22Rv1 (cell line): ENCODE results near the gene PPP2R5A.

Experiments
- H3K27ac ChIP-seq: fragments of 450-650 bp; 2 replicates; pipeline ENCODE4 v1.5.1; 2017
- CTCF ChIP-seq: fragments of 450-650 bp; IDR thresholded peaks from 2 replicates; pipeline ENCODE4 v1.5.1; 2017; ENCODE audit warnings: mild to moderate bottlenecking
- ZFX ChIP-seq: fragments of 450-650 bp; IDR thresholded peaks from 2 replicates; pipeline ENCODE4 v1.6.1; 2017; ENCODE audit warnings: antibody characterized with exemption, borderline replicate concordance

PPP2R5A gene

GRCh38 chr1:212290608-212291007 is 5.4 kb downstream of the PPP2R5A start:
- TF ChIP-seq ZFX (no peak), CTCF (no peak)
- no peak overlapping the region for H3K27ac ChIP-seq

GRCh38 chr1:212291505-212292134 is 6.4 kb downstream of the PPP2R5A start:
- peak; percentile 94 for TF ChIP-seq CTCF
- no peak for TF ChIP-seq ZFX
- no peak overlapping the region for H3K27ac ChIP-seq

- no peak overlapping the region for H3K27ac ChIP-seq
- TF ChIP-seq CTCF (no peak), ZFX (no peak)
Observed at GRCh38 chr1:212292250-212293105, 7.3 kb downstream of the PPP2R5A start.

GRCh38 chr1:212293579-212293978 is 8.4 kb downstream of the PPP2R5A start:
- H3K27ac ChIP-seq = no peak overlapping the region
- TF ChIP-seq CTCF (no peak), ZFX (no peak)

- TF ChIP-seq ZFX (no peak), CTCF (no peak)
- H3K27ac ChIP-seq = no peak overlapping the region
Observed at GRCh38 chr1:212294983-212295382, 9.8 kb downstream of the PPP2R5A start.

- no peak overlapping the region for H3K27ac ChIP-seq
- TF ChIP-seq ZFX = no peak
- TF ChIP-seq CTCF = no peak
Observed at GRCh38 chr1:212295579-212295978, 10.4 kb downstream of the PPP2R5A start.

GRCh38 chr1:212297338-212297737 is 12.1 kb downstream of the PPP2R5A start:
- TF ChIP-seq ZFX (no peak), CTCF (no peak)
- H3K27ac ChIP-seq = no peak overlapping the region
